Lower leg skin (tissue), 4 donors: ENCODE measurements around the gene TAB3. TPM values are rescaled to one million over a fixed set of nuclear protein-coding genes. Genes with fewer than 3 reads are reported as not detected.

ENCODE experiments used
- DNase-seq, 2 donors: peaks; one replicate each; pipeline ENCODE4 v3.0.0-alpha.2; 2019; ENCODE audit warnings: low spot score in 2 of 2
- H3K4me3 ChIP-seq: fragments of 200-600 bp; sonication (generic); 2 replicates; pipeline ENCODE4 v1.5.1; 2017; ENCODE audit warnings: mild to moderate bottlenecking, low read depth; ENCODE audit not compliant: poor library complexity, severe bottlenecking
- CTCF ChIP-seq, 3 donors: fragments of 450-650 bp; IDR thresholded peaks; one replicate each; pipeline ENCODE4 v1.5.1; 2016; ENCODE audit warnings: antibody characterized with exemption in 3 of 3, mild to moderate bottlenecking in 3 of 3, moderate library complexity in 2 of 3
- POLR2A ChIP-seq, 2 donors: fragments of 450-650 bp; IDR thresholded peaks; one replicate each; pipeline ENCODE4 v1.6.1; 2016 to 2017; ENCODE audit warnings: antibody characterized with exemption in 2 of 2, mild to moderate bottlenecking in 1 of 2, moderate library complexity in 1 of 2
- WGBS, 2 donors: methylation state at CpG; one replicate each; pipeline ENCODE4 v1.1.5; 2018; 5-methylcytosine and 5-hydroxymethylcytosine counted together
- intact Hi-C: fragments of 100-400 bp; cut with DNase I; formaldehyde crosslinking; loops from one replicate; pipeline ENCODE4 v1.15.0; 2023; ENCODE audit warnings: low total_unique reads
- total RNA-seq, 4 donors: library from RNA; depleted of rRNA; stranded (reverse); fragments of >200 nt; gene quantifications; one replicate each; pipeline ENCODE4 v1.1.0, GENCODE V29; 2016

Gene TAB3
- total RNA-seq, 4 donors from 2014 or later = 33.6 to 42.5 (median 39.3) TPM

- H3K4me3 ChIP-seq = no peak overlapping the region
- WGBS, 2 donors = 89 to 100% methylated on average over 1 of the region's 1 CpG
- TF ChIP-seq CTCF (IDR thresholded peaks at IDR 0.05) = no peak
- TF ChIP-seq POLR2A (IDR thresholded peaks at IDR 0.05) = no peak
- DNase-seq = peak in 1 of 2 donors; percentile 56
- intact Hi-C loops = no loop called here
Measured at GRCh38 chrX:30793767-30794103, 95.3 kb downstream of the TAB3 start.

GRCh38 chrX:30793075-30793766 is 95.8 kb downstream of the TAB3 start:
- peak in 1 of 2 donors; percentile 63 for DNase-seq
- H3K4me3 ChIP-seq = no peak overlapping the region
- 64 to 76% methylated on average over 3 of the region's 3 CpGs for WGBS, 2 donors
- no peak for TF ChIP-seq POLR2A (IDR thresholded peaks at IDR 0.05)
- TF ChIP-seq CTCF (IDR thresholded peaks at IDR 0.05) = no peak
- intact Hi-C loops = no loop called here

- 87 to 91% methylated on average over 8 of the region's 8 CpGs for WGBS, 2 donors
- no peak overlapping the region for H3K4me3 ChIP-seq
- TF ChIP-seq CTCF (IDR thresholded peaks at IDR 0.05) = no peak
- DNase-seq = peak in 1 of 2 donors; percentile 75
- intact Hi-C loops = no loop called here
Measured at GRCh38 chrX:30791296-30792278, 97.5 kb downstream of the TAB3 start.

GRCh38 chrX:30787012-30787411 is 102.0 kb downstream of the TAB3 start:
- DNase-seq = peak in 1 of 2 donors; percentile 79
- intact Hi-C loops = no loop called here
- TF ChIP-seq POLR2A (IDR thresholded peaks at IDR 0.05) = no peak
- no peak for TF ChIP-seq CTCF (IDR thresholded peaks at IDR 0.05)
- no peak overlapping the region for H3K4me3 ChIP-seq
- 76 to 84% methylated on average over 9 of the region's 9 CpGs for WGBS, 2 donors

- H3K4me3 ChIP-seq = no peak overlapping the region
- DNase-seq = no peak
- TF ChIP-seq CTCF (IDR thresholded peaks at IDR 0.05) (no peak), POLR2A (IDR thresholded peaks at IDR 0.05) (no peak)
- intact Hi-C loops = no loop called here
Measured at GRCh38 chrX:30786374-30786773, 102.7 kb downstream of the TAB3 start.
